Astrocyte of the cerebellum (primary cell): ENCODE measurements around the gene CCDC187.
"Not testable (repeated sequence)": the region's sequence is repeated elsewhere in the genome, so short reads cannot be mapped to it uniquely, and the experiment has no call there.

Source experiments
- DNase-seq: peaks from one replicate; pipeline ENCODE4 v3.0.0-alpha.2; 2011; ENCODE audit warnings: low read depth
- H3K4me3 ChIP-seq: 2 replicates; pipeline ENCODE4 v1.5.1; 2011; ENCODE audit warnings: mild to moderate bottlenecking, low read depth, low read length, moderate library complexity
- in situ Hi-C: cut with HindIII; loops from 2 replicates; pipeline ENCODE4 v1.10.0; 2017; ENCODE audit warnings: low sequenced_read_pairs
- TF ChIP-seq, protein P1 (sequence below): IDR thresholded peaks from 2 replicates; pipeline ENCODE4 v1.5.1; 2012; ENCODE audit warnings: low read length, low read depth, moderate library complexity, mild to moderate bottlenecking; ENCODE audit errors: missing control alignments

The CCDC187 gene

DNA sequence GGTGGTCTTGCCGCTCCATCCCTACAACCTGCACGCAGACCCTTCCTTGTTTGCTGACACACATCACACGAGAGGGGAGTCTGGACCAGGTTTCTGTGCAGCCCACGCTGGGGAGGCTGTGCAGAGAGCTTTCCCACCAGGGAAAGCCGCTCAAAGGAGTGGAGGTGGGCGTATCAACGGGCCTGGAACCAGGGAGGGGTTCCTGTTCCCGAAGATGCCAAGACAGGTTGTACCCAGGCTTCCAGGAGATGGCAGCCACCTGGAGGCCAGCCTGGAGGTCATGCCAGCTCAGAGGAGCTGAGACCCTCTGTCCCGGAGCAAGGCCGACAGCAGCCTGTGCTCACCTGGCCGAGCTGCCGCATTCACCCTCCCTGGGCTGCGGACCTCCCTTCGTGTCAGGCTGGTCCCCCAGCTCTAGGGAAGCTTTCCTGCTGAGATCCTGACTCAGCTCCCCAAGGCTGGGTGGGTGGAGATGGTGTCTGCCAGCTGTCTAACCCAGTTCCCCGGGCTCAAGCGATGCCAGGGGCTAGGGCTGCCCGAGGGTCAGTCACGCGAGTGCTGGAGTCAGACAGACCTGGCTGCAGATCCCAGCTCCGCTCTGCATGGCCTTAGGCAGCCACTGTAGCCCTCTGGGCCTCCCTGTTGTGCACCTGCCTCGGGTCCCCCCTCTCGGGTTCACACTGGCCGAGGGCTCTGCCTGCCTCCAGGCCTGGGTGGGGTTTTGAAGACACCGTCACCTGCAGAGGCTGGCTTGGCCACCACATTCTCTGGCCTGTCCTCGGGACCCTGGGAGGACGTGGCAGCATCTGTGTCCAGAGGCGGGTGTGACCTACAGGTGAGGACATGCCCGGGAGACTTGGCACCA lies 29.7 kb downstream of the CCDC187 start:
- in situ Hi-C loops, result loop anchor here (10.0 kb wide), 1 partner anchor 91 kb away; the partner anchor contains the start of gene DNLZ
- TF ChIP-seq, protein P1, sequence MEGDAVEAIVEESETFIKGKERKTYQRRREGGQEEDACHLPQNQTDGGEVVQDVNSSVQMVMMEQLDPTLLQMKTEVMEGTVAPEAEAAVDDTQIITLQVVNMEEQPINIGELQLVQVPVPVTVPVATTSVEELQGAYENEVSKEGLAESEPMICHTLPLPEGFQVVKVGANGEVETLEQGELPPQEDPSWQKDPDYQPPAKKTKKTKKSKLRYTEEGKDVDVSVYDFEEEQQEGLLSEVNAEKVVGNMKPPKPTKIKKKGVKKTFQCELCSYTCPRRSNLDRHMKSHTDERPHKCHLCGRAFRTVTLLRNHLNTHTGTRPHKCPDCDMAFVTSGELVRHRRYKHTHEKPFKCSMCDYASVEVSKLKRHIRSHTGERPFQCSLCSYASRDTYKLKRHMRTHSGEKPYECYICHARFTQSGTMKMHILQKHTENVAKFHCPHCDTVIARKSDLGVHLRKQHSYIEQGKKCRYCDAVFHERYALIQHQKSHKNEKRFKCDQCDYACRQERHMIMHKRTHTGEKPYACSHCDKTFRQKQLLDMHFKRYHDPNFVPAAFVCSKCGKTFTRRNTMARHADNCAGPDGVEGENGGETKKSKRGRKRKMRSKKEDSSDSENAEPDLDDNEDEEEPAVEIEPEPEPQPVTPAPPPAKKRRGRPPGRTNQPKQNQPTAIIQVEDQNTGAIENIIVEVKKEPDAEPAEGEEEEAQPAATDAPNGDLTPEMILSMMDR, result no peak
- no peak for DNase-seq
- no peak overlapping the region for H3K4me3 ChIP-seq

DNA sequence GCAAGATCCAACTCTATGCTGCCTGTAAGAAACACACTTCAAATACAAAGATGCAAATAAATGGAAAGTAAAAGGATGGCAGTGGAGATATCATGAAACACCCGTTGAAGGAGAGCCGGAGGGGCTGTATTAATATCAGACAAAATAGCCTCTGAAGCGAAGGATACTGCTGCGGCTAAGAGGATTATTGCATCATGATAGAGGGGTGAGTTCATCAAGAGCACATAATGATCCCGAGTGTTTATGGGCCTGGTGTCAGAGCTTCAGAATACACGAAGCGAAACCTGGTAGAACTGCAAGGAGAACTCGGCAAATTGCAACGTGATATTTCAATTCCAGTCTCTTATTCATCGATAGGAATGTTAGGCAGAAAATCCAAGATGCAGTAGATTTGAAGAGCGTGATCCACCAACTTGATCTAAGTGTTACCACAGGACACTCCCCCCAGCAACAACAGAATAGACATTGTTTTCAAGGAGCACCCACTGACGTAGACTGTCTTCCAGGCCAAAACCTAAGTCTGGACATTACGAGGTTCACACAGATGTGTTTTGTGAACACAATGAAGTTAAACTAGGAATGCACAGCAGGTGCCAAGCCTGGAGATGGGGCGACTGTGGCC lies 30.5 kb downstream of the CCDC187 start:
- in situ Hi-C loops, result loop anchor here (10.0 kb wide), 1 partner anchor 91 kb away; the partner anchor contains the start of gene DNLZ
- TF ChIP-seq, protein P1, result no peak
- no peak overlapping the region for H3K4me3 ChIP-seq
- DNase-seq, result no peak

DNA sequence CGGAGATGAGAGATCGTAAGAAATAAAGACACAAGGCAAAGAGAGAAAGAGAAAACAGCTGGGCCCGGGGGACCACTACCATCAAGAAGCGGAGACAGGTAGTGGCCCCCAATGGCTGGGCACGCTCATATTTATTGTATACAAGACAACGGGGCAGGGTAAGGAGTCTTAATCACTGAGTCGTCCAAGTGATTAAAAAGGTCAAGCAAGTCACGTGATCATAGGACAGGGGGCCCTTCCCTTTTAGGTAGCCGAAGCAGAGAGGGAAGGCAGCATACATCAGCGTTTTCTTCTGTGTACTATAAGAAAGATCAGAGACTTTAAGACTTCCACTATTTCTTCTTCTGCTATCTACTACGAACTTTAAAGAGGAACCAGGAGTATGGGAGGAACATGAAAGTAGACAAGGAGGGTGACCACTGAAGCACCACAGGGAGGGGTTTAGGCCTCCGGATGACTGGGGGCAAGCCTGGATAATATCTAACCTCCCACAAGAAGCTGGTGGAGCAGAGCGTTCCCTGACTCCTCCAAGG lies 33.7 kb downstream of the CCDC187 start:
- in situ Hi-C loops, result loop anchor here (10.0 kb wide), 1 partner anchor 95 kb away; the partner anchor contains the start of gene DNLZ

DNA sequence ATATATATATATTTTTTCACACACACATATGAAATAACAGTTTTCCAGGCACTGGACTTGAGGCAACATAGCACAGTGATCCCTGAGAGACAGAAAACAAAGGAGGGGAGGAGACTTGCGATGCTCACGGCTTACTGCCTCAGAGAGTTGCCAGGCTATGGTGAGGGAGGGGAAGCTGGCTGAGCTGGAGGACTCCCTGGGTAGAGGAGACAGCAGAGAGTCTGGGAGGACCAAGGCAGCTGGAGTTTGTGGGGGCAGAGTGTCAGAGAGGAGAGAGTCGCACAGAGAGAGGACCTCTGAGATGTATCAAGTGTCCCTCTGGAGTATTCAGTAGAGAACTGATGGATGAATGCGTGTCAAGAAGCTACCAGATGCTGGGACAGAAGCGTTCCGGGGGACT lies 35.2 kb downstream of the CCDC187 start:
- DNase-seq, result no peak
- H3K4me3 ChIP-seq, result no peak overlapping the region
- TF ChIP-seq, protein P1, result no peak
- in situ Hi-C loops, result no loop called here

More for the DNA sequence above, 33.7 kb downstream of the CCDC187 start:
- TF ChIP-seq, protein P1, result no peak
- no peak overlapping the region for H3K4me3 ChIP-seq
- no peak for DNase-seq

DNA sequence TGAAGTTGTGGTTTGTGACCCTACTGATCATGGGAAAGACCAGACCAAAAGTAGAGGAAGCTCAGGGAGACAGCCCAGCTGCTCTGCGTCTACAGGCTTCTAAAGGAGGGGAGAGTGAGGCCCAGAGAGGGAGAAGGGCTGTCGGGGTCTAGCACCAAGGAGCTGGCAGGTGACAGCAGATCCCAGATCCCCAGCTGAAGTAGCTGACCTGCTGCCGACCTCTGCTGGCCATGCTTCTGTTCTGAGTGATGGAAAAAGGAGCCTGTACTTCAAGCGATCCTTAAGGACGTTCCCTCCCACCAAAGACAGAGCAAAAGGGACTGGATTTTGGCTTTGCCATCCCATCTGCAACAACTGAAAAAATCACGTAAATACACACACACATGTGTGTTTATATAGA lies 35.6 kb downstream of the CCDC187 start:
- in situ Hi-C loops, result no loop called here
- TF ChIP-seq, protein P1, result no peak

DNA sequence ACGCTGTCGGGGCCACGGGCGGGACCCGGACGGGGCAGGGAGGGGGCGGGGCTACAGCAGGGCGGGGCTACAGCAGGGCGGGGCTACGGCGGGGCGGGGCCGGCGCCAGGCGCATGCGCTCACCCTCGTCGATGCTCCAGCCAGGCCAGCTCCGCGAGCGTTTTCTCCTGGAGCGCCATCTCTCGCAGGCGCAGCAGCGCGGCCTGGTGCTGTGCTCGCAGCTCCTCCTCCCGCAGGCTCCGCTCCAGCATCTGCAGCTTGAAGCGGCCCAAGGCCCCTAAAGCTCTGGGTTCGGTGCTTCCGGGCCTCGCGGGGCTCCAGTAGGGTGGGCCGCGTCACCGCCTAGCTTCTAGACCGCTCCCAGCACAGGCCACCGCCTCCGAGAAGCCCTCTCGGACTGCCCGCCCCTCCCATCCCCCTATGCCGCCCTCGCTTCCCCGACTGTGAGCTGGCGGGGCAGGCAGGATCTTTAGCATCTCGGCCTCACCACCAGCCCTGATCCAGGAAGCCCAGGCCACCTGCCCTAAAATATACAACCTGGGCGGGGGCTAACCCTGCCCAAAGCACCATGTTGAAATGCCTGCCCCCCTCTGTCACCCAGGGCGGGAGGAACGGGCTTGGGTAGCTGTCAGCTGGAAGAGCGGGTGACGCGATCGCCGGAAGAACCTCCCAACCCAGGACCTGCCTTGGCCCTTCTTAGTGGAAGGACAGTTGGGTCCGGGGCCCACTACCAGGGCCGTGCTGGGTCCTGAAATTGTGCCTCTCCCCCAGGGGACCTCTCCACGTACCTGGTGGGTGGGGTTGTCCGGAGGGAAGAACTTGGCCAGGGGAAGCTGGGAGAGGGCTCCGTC lies 36.4 kb downstream of the CCDC187 start:
- TF ChIP-seq, protein P1, result no peak
- peak overlapping the region; percentile 25 for H3K4me3 ChIP-seq
- DNase-seq, result peak; percentile 31
- in situ Hi-C loops, result no loop called here

More for the DNA sequence above, 35.6 kb downstream of the CCDC187 start:
- no peak overlapping the region for H3K4me3 ChIP-seq
- no peak for DNase-seq

DNA sequence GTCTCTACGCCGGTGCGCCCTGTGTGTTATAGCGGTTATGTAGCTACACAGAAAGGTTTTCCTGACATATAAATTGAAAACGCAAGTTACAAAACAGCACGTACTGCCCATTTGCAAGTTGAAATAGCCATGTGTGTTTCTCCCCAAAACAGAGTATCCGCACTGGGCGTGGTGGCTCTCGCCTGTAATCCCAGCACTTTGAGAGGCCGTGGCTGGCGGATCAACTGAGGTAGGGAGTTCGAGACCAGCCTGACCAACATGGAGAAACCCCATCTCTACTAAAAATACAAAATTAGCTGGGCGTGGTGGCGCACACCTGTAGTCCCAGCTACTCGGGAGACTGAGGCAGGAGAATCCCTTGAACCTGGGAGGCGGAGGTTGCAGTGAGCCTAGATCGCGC lies 37.3 kb downstream of the CCDC187 start:
- DNase-seq, H3K4me3 ChIP-seq, in situ Hi-C loops: not testable (repeated sequence)
